ENCODE measurements around the gene FRMPD4. TPM values are rescaled to one million over a fixed set of nuclear protein-coding genes. Genes with fewer than 3 reads are reported as not detected.

Gene FRMPD4
- polyA plus RNA-seq, 1 donor = 0.19 TPM

GRCh38 chrX:12379671-12380070 lies 241.4 kb downstream of the FRMPD4 start:
- WGBS (ENCODE audit: insufficient coverage, low lambda C conversion rate) = no CpG with 5 or more reads among the region's 3 CpGs
- Histone ChIP-seq H3K36me3 (ENCODE audit: control insufficient read depth, insufficient read depth, low read length) (no peaks in the 10 kb centered on the region), H3K4me3 (ENCODE audit: low read length) (no peak overlapping the region)

GRCh38 chrX:12383196-12383595 lies 244.9 kb downstream of the FRMPD4 start:
- Histone ChIP-seq H3K4me3 (ENCODE audit: low read length) (no peak overlapping the region), H3K36me3 (ENCODE audit: control insufficient read depth, insufficient read depth, low read length) (no peaks in the 10 kb centered on the region), H3K4me1 (ENCODE audit: control insufficient read depth, insufficient read depth, low read length) (no peaks in the 10 kb centered on the region), H3K9me3 (ENCODE audit: control insufficient read depth, low read depth, low read length) (no peaks in the 10 kb centered on the region), H3K27me3 (ENCODE audit: control insufficient read depth, insufficient read depth, low read length) (no peaks in the 10 kb centered on the region), H3K27ac (ENCODE audit: low read length) (no peak overlapping the region)
- DNase-seq = no peak
- WGBS (ENCODE audit: insufficient coverage, low lambda C conversion rate) = no CpG with 5 or more reads among the region's 2 CpGs

More at GRCh38 chrX:12379671-12380070, 241.4 kb downstream of the FRMPD4 start:
- H3K27ac ChIP-seq (ENCODE audit: low read length) = no peak overlapping the region
- no peaks in the 10 kb centered on the region for H3K27me3 ChIP-seq (ENCODE audit: control insufficient read depth, insufficient read depth, low read length)
- DNase-seq = no peak
- H3K4me1 ChIP-seq (ENCODE audit: control insufficient read depth, insufficient read depth, low read length) = no peaks in the 10 kb centered on the region
- H3K9me3 ChIP-seq (ENCODE audit: control insufficient read depth, low read depth, low read length) = no peaks in the 10 kb centered on the region

DNA sequence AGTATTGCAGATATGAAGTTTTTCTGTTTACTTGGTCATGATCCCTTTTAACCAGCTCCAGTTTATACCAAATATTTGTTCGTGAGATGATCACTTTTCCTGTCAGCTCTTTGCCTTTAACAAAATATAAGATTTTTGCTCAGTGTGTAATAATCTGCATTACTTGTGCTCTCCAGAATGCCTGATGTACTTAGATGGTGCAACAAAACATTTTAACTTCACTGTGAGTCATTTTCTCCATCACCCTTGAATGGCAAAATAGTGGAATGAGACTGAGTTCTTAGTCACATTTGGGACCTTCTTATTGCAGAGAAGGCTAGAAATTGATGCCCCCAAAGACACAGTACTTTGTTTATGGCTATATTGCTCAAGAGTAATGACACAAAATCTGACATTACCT lies 252.0 kb downstream of the FRMPD4 start:
- Histone ChIP-seq H3K36me3 (ENCODE audit: control insufficient read depth, insufficient read depth, low read length) (no peaks in the 10 kb centered on the region), H3K4me1 (ENCODE audit: control insufficient read depth, insufficient read depth, low read length) (no peaks in the 10 kb centered on the region), H3K4me3 (ENCODE audit: low read length) (no peak overlapping the region), H3K9me3 (ENCODE audit: control insufficient read depth, low read depth, low read length) (no peaks in the 10 kb centered on the region), H3K27me3 (ENCODE audit: control insufficient read depth, insufficient read depth, low read length) (no peaks in the 10 kb centered on the region), H3K27ac (ENCODE audit: low read length) (no peak overlapping the region)
- no peak for DNase-seq
- WGBS (ENCODE audit: insufficient coverage, low lambda C conversion rate) = no CpG with 5 or more reads among the region's 1 CpG

- Histone ChIP-seq H3K27me3 (ENCODE audit: control insufficient read depth, insufficient read depth, low read length) (no peaks in the 10 kb centered on the region), H3K4me1 (ENCODE audit: control insufficient read depth, insufficient read depth, low read length) (no peaks in the 10 kb centered on the region), H3K36me3 (ENCODE audit: control insufficient read depth, insufficient read depth, low read length) (no peaks in the 10 kb centered on the region), H3K4me3 (ENCODE audit: low read length) (no peak overlapping the region), H3K9me3 (ENCODE audit: control insufficient read depth, low read depth, low read length) (no peaks in the 10 kb centered on the region), H3K27ac (ENCODE audit: low read length) (no peak overlapping the region)
- no peak for DNase-seq
These were observed 258.3 kb downstream of the FRMPD4 start for GRCh38 chrX:12396584-12396983.

DNA sequence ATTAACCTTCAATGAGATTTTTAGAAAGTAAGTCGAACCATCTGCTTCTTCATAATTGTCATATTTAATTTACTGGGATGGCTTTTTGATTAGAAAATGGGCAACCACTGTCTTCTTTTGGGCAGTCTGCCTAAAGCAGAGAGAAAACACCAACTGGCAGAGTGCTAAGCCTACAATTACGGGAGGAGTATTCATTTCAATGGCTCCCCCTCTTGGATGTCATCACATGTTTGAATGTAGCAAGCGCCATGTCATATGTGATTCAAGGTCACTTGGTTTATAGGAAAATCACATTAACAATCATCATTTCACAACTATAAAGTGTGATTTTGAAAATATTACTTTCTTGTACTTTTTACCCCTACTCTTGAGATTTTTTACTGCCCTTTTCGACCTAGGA lies 261.9 kb downstream of the FRMPD4 start:
- Histone ChIP-seq H3K27me3 (ENCODE audit: control insufficient read depth, insufficient read depth, low read length) (no peaks in the 10 kb centered on the region), H3K36me3 (ENCODE audit: control insufficient read depth, insufficient read depth, low read length) (no peaks in the 10 kb centered on the region), H3K4me1 (ENCODE audit: control insufficient read depth, insufficient read depth, low read length) (no peaks in the 10 kb centered on the region), H3K27ac (ENCODE audit: low read length) (no peak overlapping the region), H3K4me3 (ENCODE audit: low read length) (no peak overlapping the region), H3K9me3 (ENCODE audit: control insufficient read depth, low read depth, low read length) (no peaks in the 10 kb centered on the region)
- DNase-seq = no peak
- no CpG with 5 or more reads among the region's 4 CpGs for WGBS (ENCODE audit: insufficient coverage, low lambda C conversion rate)

DNA sequence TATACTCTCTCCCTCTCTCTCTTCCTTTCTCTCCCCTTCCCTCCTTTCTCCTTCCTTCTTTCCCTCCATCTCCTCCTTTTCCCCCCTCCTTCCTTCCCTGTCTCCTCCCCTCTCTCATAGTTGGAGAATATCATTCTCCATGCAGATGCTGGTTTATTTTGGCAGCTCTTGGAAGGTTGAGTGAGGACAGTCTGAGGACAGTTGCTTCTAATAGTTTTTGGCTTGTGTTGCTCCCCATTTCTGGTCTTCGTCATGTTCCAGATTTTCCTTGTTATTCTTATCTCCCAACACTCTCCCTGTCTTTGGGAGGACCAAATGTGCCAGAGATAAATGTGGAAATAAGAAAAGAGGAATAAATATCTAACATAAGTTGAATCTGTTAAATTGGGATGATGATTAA lies 263.0 kb downstream of the FRMPD4 start:
- no peak overlapping the region for H3K4me3 ChIP-seq (ENCODE audit: low read length)
- no peaks in the 10 kb centered on the region for H3K4me1 ChIP-seq (ENCODE audit: control insufficient read depth, insufficient read depth, low read length)
- H3K27ac ChIP-seq (ENCODE audit: low read length) = no peak overlapping the region
- DNase-seq = no peak
- no peaks in the 10 kb centered on the region for H3K27me3 ChIP-seq (ENCODE audit: control insufficient read depth, insufficient read depth, low read length)
- H3K36me3 ChIP-seq (ENCODE audit: control insufficient read depth, insufficient read depth, low read length) = no peaks in the 10 kb centered on the region
- no peaks in the 10 kb centered on the region for H3K9me3 ChIP-seq (ENCODE audit: control insufficient read depth, low read depth, low read length)
- WGBS (ENCODE audit: insufficient coverage, low lambda C conversion rate) = no CpG with 5 or more reads among the region's 1 CpG

DNA sequence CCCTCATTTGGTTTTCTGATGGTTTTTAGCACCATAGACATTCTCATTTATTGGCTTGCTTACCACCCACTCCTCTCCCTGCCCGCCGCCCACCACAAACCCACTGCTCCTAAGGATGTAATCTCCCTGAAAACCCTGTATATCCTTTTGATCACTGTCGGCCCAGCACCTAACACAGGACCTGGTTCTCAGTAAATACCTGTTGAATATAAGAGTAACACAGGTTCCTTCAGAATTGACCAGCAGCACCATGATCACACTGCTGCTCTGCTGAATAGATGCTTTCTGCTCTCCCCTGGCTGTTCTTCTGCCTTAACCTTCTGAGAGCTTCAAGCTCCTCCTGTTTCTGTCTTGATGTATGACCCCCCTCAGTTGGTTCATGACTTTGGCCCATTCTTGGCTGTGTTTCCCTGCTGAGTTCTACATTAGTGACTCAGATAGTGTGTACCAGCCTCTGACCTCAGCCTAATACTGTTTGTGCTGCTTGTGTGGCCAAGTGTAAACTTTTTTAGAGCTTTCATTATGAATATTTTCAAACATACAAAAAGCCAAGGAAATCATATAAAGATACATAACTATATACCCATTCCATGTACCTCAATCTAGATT lies 265.3 kb downstream of the FRMPD4 start:
- Histone ChIP-seq H3K4me1 (ENCODE audit: control insufficient read depth, insufficient read depth, low read length) (no peaks in the 10 kb centered on the region), H3K27ac (ENCODE audit: low read length) (no peak overlapping the region), H3K36me3 (ENCODE audit: control insufficient read depth, insufficient read depth, low read length) (no peaks in the 10 kb centered on the region), H3K9me3 (ENCODE audit: control insufficient read depth, low read depth, low read length) (no peaks in the 10 kb centered on the region), H3K4me3 (ENCODE audit: low read length) (no peak overlapping the region), H3K27me3 (ENCODE audit: control insufficient read depth, insufficient read depth, low read length) (no peaks in the 10 kb centered on the region)
- WGBS (ENCODE audit: insufficient coverage, low lambda C conversion rate) = no CpG with 5 or more reads among the region's 3 CpGs
- DNase-seq = no peak

- Histone ChIP-seq H3K9me3 (ENCODE audit: control insufficient read depth, low read depth, low read length) (no peaks in the 10 kb centered on the region), H3K27ac (ENCODE audit: low read length) (no peak overlapping the region), H3K27me3 (ENCODE audit: control insufficient read depth, insufficient read depth, low read length) (no peaks in the 10 kb centered on the region), H3K4me1 (ENCODE audit: control insufficient read depth, insufficient read depth, low read length) (no peaks in the 10 kb centered on the region), H3K4me3 (ENCODE audit: low read length) (no peak overlapping the region), H3K36me3 (ENCODE audit: control insufficient read depth, insufficient read depth, low read length) (no peaks in the 10 kb centered on the region)
- whole genome bisulfite sequencing (ENCODE audit: insufficient coverage, low lambda C conversion rate) = no CpG with 5 or more reads among the region's 2 CpGs
- DNase-seq = no peak
These were observed 267.0 kb downstream of the FRMPD4 start for GRCh38 chrX:12405306-12405705.

DNA sequence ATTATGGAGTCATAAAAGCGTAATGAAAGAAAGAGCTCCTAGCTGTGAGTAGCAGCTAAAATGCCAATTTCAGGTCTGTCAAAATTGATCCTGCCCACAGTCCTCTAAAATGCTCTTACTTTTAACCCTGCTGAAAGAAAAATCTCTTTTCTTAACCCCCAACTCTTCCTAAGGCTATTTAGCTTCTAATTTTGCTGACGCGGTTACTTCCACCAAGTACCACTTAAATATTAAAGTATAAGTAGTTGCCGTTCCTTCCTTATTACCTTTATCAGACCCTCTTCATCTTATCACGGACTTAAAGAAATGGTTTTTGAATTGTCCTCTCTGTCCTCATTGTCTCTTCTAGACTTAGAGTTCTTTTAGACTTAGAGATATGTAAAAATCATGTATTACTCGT lies 272.2 kb downstream of the FRMPD4 start:
- H3K4me3 ChIP-seq (ENCODE audit: low read length) = no peak overlapping the region
- H3K9me3 ChIP-seq (ENCODE audit: control insufficient read depth, low read depth, low read length) = no peaks in the 10 kb centered on the region
- no peak for DNase-seq
- no peaks in the 10 kb centered on the region for H3K27me3 ChIP-seq (ENCODE audit: control insufficient read depth, insufficient read depth, low read length)
- no peaks in the 10 kb centered on the region for H3K36me3 ChIP-seq (ENCODE audit: control insufficient read depth, insufficient read depth, low read length)
- H3K27ac ChIP-seq (ENCODE audit: low read length) = no peak overlapping the region
- no CpG with 5 or more reads among the region's 6 CpGs for WGBS (ENCODE audit: insufficient coverage, low lambda C conversion rate)
- no peaks in the 10 kb centered on the region for H3K4me1 ChIP-seq (ENCODE audit: control insufficient read depth, insufficient read depth, low read length)

- Histone ChIP-seq H3K4me3 (ENCODE audit: low read length) (no peak overlapping the region), H3K9me3 (ENCODE audit: control insufficient read depth, low read depth, low read length) (no peaks in the 10 kb centered on the region), H3K27ac (ENCODE audit: low read length) (no peak overlapping the region), H3K27me3 (ENCODE audit: control insufficient read depth, insufficient read depth, low read length) (no peaks in the 10 kb centered on the region), H3K4me1 (ENCODE audit: control insufficient read depth, insufficient read depth, low read length) (no peaks in the 10 kb centered on the region), H3K36me3 (ENCODE audit: control insufficient read depth, insufficient read depth, low read length) (no peaks in the 10 kb centered on the region)
- WGBS (ENCODE audit: insufficient coverage, low lambda C conversion rate) = no CpG with 5 or more reads among the region's 1 CpG
- no peak for DNase-seq
These were observed 273.6 kb downstream of the FRMPD4 start for GRCh38 chrX:12411831-12412230.

- no peaks in the 10 kb centered on the region for H3K36me3 ChIP-seq (ENCODE audit: control insufficient read depth, insufficient read depth, low read length)
- no CpG with 5 or more reads among the region's 1 CpG for WGBS (ENCODE audit: insufficient coverage, low lambda C conversion rate)
- H3K27me3 ChIP-seq (ENCODE audit: control insufficient read depth, insufficient read depth, low read length) = no peaks in the 10 kb centered on the region
- H3K9me3 ChIP-seq (ENCODE audit: control insufficient read depth, low read depth, low read length) = no peaks in the 10 kb centered on the region
- no peak for DNase-seq
- H3K4me3 ChIP-seq (ENCODE audit: low read length) = no peak overlapping the region
- no peak overlapping the region for H3K27ac ChIP-seq (ENCODE audit: low read length)
- no peaks in the 10 kb centered on the region for H3K4me1 ChIP-seq (ENCODE audit: control insufficient read depth, insufficient read depth, low read length)
These were observed 274.3 kb downstream of the FRMPD4 start for GRCh38 chrX:12412561-12412960.

Measured in large intestine (tissue), 3 donors.